Stimulated activated CD4-positive, alpha-beta T cell treated with anti-CD3 and anti-CD28 coated beads, Interleukin-2, amount 100 ng/mL, for 48 hours (primary cell): ENCODE data around the gene AFM.

Experiments
- DNase-seq, 2 donors: peaks; one replicate each; pipeline ENCODE4 v3.0.0-alpha.2; 2020

The AFM gene

GRCh38 chr4:73451981-73452747 is 29.4 kb upstream of the AFM start:
- DNase-seq, result no peak

GRCh38 chr4:73452953-73453700 is 28.4 kb upstream of the AFM start:
- DNase-seq, result no peak

- no peak for DNase-seq
Observed at GRCh38 chr4:73453701-73454005, 27.9 kb upstream of the AFM start.

- DNase-seq, result no peak
Observed at GRCh38 chr4:73454920-73455319, 26.6 kb upstream of the AFM start.

GRCh38 chr4:73456177-73457022 is 25.1 kb upstream of the AFM start:
- no peak for DNase-seq

GRCh38 chr4:73458184-73459047 is 23.1 kb upstream of the AFM start:
- DNase-seq, result no peak

- DNase-seq, result no peak
Observed at GRCh38 chr4:73459048-73459421, 22.5 kb upstream of the AFM start.

GRCh38 chr4:73460913-73461522 is 20.5 kb upstream of the AFM start:
- no peak for DNase-seq

- DNase-seq, result no peak
Observed at GRCh38 chr4:73468170-73468569, 13.4 kb upstream of the AFM start.

GRCh38 chr4:73470728-73471127 is 10.8 kb upstream of the AFM start:
- DNase-seq, result no peak

- no peak for DNase-seq
Observed at GRCh38 chr4:73477176-73477575, 4.4 kb upstream of the AFM start.

- DNase-seq, result no peak
Observed at GRCh38 chr4:73479323-73479722, 2.2 kb upstream of the AFM start.

GRCh38 chr4:73485085-73485484 is 3.5 kb downstream of the AFM start:
- DNase-seq, result no peak

GRCh38 chr4:73485596-73485995 is 4.1 kb downstream of the AFM start:
- no peak for DNase-seq

GRCh38 chr4:73486497-73486896 is 5.0 kb downstream of the AFM start:
- no peak for DNase-seq

- DNase-seq, result no peak
Observed at GRCh38 chr4:73487233-73487632, 5.7 kb downstream of the AFM start.

GRCh38 chr4:73499996-73500765 is 18.6 kb downstream of the AFM start:
- no peak for DNase-seq

- no peak for DNase-seq
Observed at GRCh38 chr4:73501664-73502265, 20.2 kb downstream of the AFM start.

- no peak for DNase-seq
Observed at GRCh38 chr4:73505567-73505966, 24.0 kb downstream of the AFM start.

- DNase-seq, result no peak
Observed at GRCh38 chr4:73507541-73507940, 26.0 kb downstream of the AFM start.

GRCh38 chr4:73508651-73509050 is 27.1 kb downstream of the AFM start:
- DNase-seq, result no peak
